Effector memory CD8-positive, alpha-beta T cell (primary cell): ENCODE data around the gene CCNY.

Experiments used
- ATAC-seq: fragments of 150-1000 bp; cut with Tn5 transposase; replicated peaks from 2 replicates; pipeline ENCODE4 v1.10.0; 2021; ENCODE audit warnings: mild to moderate bottlenecking, moderate library complexity
- DNase-seq, 3 experiments: peaks; one replicate each; pipeline ENCODE4 v3.0.0; 2021
- H3K27ac Mint-ChIP-seq, 2 donors: one replicate each; pipeline ENCODE4 v1.8.0; 2022; ENCODE audit warnings: mild to moderate bottlenecking in 2 of 2, mixed read lengths in 2 of 2, moderate library complexity in 2 of 2
- H3K27me3 Mint-ChIP-seq, 2 donors: one replicate each; pipeline ENCODE4 v1.8.0; 2022; ENCODE audit warnings: mixed read lengths in 2 of 2
- H3K36me3 Mint-ChIP-seq: one replicate; pipeline ENCODE4 v1.8.0; 2022; ENCODE audit warnings: mild to moderate bottlenecking, moderate library complexity, mixed read lengths; ENCODE audit not compliant: insufficient read depth
- H3K4me1 Mint-ChIP-seq, 2 donors: one replicate each; pipeline ENCODE4 v1.8.0; 2022; ENCODE audit warnings: low read depth in 2 of 2, mixed read lengths in 2 of 2
- H3K4me3 Mint-ChIP-seq, 2 donors: one replicate each; pipeline ENCODE4 v1.8.0; 2022; ENCODE audit warnings: mild to moderate bottlenecking in 2 of 2, mixed read lengths in 2 of 2, moderate library complexity in 2 of 2
- H3K9me3 Mint-ChIP-seq, 2 donors: one replicate each; pipeline ENCODE4 v1.8.0; 2022; ENCODE audit warnings: mixed read lengths in 2 of 2

The CCNY gene

DNA sequence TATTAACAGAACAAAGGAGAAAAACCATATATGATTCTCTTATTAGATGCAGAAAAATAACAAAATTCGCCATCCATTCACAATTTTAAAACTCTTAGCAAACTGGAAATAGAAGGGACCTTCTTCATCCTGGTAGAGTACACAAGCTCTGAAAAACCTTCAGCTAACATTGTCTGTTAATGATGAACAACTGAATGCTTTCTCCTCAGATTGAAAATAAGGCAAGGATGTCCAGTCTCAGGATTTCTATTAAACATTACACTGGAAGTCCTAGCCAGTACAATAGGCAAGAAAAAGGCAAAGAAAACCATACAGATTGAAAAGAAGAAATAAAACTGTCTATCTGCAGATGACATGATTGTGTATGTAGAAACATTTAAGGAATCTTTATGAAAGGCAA, 16.0 kb upstream of the CCNY start:
- ATAC-seq (no peak), DNase-seq (no peak)
- Mint-ChIP-seq H3K27ac (no peak overlapping the region), H3K36me3 (peaks cover 4% of the 10 kb centered on the region), H3K4me3 (no peak overlapping the region), H3K4me1 (peaks cover 2 to 6% of the 10 kb centered on the region in 2 donors), H3K9me3 (peaks cover 0 to 3% of the 10 kb centered on the region in 2 donors), H3K27me3 (no peaks in the 10 kb centered on the region)

DNA sequence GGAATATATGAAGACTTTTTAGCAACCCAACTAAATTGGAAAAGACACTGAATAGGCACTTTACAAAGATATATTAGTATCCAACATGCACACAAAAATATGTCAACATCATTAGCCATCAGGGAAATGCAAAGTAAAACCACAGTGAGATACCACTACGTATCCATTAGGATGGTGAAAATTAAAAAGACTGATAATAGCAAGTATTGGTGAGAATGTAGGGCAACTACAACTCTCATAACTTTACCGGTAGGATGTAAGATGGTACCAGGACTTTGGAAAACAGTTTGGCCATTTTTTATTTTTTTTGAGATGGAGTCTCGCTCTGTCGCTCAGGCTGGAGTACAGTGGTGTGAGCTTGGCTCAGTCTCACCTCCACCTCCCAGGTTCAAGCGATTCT, 13.7 kb upstream of the CCNY start:
- Mint-ChIP-seq H3K27me3 (no peaks in the 10 kb centered on the region), H3K9me3 (no peaks in the 10 kb centered on the region), H3K4me1 (peaks cover 2 to 6% of the 10 kb centered on the region in 2 donors), H3K4me3 (no peak overlapping the region), H3K36me3 (peaks cover 4% of the 10 kb centered on the region), H3K27ac (no peak overlapping the region)
- ATAC-seq (no peak), DNase-seq (no peak)

DNA sequence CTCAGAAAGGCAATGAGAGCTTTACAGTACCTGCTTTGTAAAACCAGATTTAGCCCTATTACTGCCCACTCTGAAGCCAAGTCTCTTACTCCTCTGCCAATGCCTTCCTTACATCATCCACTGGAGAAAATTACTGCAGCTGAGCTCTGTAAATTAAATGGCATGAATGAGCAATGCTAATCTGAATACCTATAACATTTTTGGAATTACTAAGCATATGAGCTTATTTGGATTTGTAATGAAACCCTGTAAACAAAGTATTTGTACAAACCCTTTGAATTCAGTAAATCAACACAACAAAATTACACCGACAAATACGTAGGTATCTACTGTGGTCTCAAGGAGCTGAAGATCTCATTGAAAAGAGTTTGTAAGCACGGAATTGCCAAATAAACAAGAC, 12.1 kb upstream of the CCNY start:
- peaks cover 4% of the 10 kb centered on the region for H3K36me3 Mint-ChIP-seq
- H3K4me1 Mint-ChIP-seq = peaks cover 9% of the 10 kb centered on the region in 2 donors
- H3K27ac Mint-ChIP-seq = peak overlapping the region in 1 of 2 donors; percentile 46
- no peak overlapping the region for H3K4me3 Mint-ChIP-seq
- ATAC-seq (no peak), DNase-seq (no peak)
- H3K27me3 Mint-ChIP-seq = no peaks in the 10 kb centered on the region
- H3K9me3 Mint-ChIP-seq = no peaks in the 10 kb centered on the region

DNA sequence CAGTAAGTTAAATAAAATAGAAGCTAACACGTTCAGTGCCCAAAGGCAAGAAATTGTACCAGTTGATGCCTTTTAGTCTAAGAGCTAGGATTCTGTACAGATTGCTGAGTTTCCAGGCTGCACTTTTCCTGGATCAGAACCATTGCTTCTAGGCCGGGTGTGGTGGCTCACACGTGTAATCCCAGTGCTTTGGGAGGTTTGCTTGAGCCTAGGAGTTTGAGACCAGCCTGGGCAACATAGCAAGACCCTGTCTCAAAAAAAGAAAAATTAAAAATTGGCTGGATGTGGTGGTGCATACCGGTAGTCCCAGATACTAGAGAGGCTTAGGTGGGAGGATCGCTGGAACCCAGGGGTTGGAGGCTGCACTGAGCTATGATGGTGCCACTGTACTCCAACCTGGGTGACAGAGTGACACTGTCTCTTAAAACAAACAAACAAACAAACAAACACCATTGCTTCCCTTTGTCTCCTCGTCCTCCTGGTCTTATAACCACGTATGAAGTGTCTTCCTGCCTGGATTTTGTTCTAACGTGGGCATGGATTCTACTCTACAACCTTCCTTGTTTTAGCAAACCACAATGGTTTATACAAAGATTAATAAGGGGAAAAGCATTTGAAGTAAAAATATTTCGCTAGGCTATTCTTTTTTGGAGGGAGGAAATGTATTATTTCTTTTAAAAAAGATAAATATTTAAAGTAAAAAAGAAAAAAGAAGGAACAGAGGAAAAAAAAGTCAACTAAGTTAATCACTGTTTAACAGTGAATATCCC, 9.7 kb upstream of the CCNY start:
- Mint-ChIP-seq H3K27ac (no peak overlapping the region), H3K9me3 (no peaks in the 10 kb centered on the region), H3K36me3 (peaks cover 4% of the 10 kb centered on the region), H3K4me3 (no peak overlapping the region), H3K4me1 (peaks cover 18% of the 10 kb centered on the region in 2 donors), H3K27me3 (no peaks in the 10 kb centered on the region)
- DNase-seq (no peak), ATAC-seq (no peak)

DNA sequence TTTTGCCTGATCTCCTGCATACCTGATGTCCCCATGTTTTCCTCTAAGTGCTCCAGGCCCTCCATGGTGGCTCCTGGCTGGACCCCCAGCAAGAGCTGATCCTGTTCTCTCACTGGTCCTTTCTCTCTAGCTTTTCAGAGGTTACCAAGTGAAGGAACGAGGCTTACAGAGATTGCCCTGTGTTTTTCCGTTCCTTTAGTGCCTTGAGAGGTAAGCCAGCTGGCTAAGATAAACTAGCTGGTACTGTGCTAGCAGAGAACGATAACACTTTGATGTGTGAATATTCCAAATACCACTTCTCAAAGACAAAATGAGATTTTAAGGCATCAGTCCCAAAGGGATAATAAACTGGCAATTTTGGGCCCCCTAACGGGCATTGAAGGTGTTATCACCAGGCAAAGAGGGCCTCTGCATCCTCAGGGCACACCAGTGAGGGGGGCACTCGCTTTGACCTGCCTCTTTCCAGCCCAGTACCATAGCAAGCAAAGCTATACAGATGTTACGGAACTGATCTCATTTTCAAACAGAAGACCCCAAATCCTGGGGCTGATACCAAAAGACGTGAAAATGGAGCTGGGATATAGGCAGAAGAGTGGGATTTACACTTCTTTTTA, 8.4 kb upstream of the CCNY start:
- no peak overlapping the region for H3K4me3 Mint-ChIP-seq
- DNase-seq (no peak), ATAC-seq (no peak)
- H3K4me1 Mint-ChIP-seq = peaks cover 20 to 23% of the 10 kb centered on the region in 2 donors
- peaks cover 4% of the 10 kb centered on the region for H3K36me3 Mint-ChIP-seq
- no peaks in the 10 kb centered on the region for H3K9me3 Mint-ChIP-seq
- peak overlapping the region in 1 of 2 donors; percentile 74 for H3K27ac Mint-ChIP-seq
- no peaks in the 10 kb centered on the region for H3K27me3 Mint-ChIP-seq

DNA sequence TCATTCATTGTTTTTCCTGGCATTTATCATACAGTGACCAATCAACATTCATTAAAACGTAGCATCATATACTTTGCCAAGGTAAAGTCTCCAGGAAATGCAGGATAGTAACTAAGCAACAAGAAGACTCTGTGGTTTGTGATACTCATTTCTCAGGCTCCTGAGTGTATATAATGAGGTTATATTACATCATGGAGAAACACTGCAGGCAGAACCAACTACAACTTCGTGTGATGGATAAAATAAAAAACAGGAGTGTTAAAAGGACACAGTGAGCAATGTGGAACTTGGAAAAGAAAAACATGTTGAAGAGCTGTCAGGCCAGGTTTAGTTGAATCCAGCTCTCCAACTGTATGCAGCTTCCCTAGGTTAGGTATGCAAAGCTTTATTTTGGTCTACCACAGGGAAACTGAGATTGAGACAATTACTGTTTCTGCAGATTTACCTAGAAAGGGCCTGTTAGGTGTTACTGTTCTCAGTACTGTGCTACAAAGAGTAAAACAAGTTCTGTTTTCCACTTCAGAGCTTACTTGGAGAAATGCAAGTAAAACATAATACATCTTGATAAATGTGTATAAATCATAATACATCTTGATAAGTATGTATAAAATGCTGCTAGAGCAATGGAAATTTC, 7.8 kb upstream of the CCNY start:
- peak; percentile 32 for ATAC-seq
- no peak for DNase-seq
- peaks cover 4% of the 10 kb centered on the region for H3K36me3 Mint-ChIP-seq
- peak overlapping the region in 1 of 2 donors; percentile 74 for H3K27ac Mint-ChIP-seq
- no peaks in the 10 kb centered on the region for H3K9me3 Mint-ChIP-seq
- no peaks in the 10 kb centered on the region for H3K27me3 Mint-ChIP-seq
- no peak overlapping the region for H3K4me3 Mint-ChIP-seq
- H3K4me1 Mint-ChIP-seq = peaks cover 18 to 28% of the 10 kb centered on the region in 2 donors

DNA sequence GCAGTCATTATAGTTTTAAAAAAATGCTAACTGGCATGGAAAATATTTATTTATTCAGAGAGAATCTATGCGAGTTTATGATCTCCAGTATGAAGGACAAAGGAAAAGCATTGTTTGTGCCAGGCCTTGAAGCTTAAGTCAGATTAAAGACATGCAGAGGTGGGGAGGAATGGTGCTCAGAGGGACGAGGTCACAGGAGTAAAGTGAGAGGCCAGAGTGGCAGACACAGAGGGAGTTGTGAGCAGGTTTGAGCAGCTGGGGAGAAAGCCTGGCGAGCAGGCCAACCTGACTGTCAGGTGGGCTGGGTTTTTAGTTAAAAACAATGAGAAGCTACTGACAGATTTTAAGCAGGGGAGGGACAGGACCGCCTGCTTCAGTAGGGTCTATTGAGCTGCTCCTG, 6.8 kb upstream of the CCNY start:
- Mint-ChIP-seq H3K4me1 (peaks cover 25 to 37% of the 10 kb centered on the region in 2 donors), H3K4me3 (no peak overlapping the region), H3K27me3 (no peaks in the 10 kb centered on the region), H3K27ac (peak overlapping the region; percentile 10 to 30), H3K36me3 (peaks cover 4% of the 10 kb centered on the region), H3K9me3 (no peaks in the 10 kb centered on the region)
- DNase-seq = no peak
- no peak for ATAC-seq

DNA sequence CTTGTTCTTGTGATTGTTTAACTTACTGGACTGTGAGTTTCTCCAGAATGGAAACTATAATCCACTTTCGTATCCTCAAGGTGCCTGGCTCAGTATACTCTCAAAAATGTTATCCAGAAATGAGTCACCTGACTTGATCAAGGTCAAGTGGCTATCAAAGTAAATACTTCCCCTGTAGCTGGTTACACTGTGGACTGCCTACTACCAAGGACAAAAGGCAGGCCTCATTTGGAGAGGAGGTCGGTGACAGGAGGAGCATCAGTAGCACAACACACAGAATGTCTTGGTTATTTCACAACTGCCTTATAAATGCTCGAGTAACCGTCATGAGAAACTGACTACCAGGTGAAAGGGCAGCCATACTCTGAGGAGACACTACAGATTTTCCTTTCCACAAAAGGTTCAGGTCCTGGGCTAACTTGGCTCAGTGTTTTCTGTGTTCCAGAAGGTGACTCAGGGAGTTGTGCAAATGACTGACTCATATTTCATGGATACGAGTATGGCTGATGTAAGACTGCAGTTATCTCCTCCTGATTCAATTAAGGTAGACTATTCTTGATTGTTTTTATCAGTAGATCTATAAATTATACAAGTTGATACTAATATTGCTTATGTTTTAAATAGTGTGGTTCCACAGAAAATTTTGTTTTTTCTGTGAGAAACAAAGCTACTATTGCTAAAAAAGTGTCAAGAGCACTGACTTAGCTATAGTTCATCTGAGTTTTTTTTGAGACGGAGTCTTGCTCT, 4.2 kb upstream of the CCNY start:
- Mint-ChIP-seq H3K36me3 (peaks cover 12% of the 10 kb centered on the region), H3K27ac (peak overlapping the region in 1 of 2 donors; percentile 13), H3K27me3 (no peaks in the 10 kb centered on the region), H3K4me3 (no peak overlapping the region), H3K9me3 (no peaks in the 10 kb centered on the region), H3K4me1 (peaks cover 31 to 39% of the 10 kb centered on the region in 2 donors)
- ATAC-seq = no peak
- DNase-seq = no peak

DNA sequence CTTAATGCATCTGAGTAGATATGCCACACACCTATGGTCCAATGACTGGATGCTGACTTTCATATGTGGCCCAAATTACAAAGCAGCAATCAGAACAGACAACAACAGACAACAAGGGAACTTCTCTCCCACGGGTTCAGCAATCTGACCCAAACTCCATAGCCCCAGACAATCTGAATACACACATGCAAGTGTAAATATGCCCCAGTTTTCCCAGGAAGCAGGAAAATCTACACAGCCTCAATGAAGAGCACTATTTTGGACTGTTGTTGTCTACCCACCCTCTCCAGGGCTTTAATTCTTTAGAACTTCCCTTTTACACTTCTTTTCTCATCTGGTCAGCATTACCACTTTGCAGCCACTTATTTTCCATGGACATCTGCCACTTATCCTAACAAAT, 2.0 kb upstream of the CCNY start:
- peaks cover 12% of the 10 kb centered on the region for H3K36me3 Mint-ChIP-seq
- H3K27ac Mint-ChIP-seq = peak overlapping the region in 1 of 2 donors; percentile 10
- H3K4me1 Mint-ChIP-seq = peaks cover 38 to 53% of the 10 kb centered on the region in 2 donors
- no peaks in the 10 kb centered on the region for H3K27me3 Mint-ChIP-seq
- ATAC-seq (no peak), DNase-seq (no peak)
- peak overlapping the region; percentile 49 to 97 for H3K4me3 Mint-ChIP-seq
- H3K9me3 Mint-ChIP-seq = no peaks in the 10 kb centered on the region

DNA sequence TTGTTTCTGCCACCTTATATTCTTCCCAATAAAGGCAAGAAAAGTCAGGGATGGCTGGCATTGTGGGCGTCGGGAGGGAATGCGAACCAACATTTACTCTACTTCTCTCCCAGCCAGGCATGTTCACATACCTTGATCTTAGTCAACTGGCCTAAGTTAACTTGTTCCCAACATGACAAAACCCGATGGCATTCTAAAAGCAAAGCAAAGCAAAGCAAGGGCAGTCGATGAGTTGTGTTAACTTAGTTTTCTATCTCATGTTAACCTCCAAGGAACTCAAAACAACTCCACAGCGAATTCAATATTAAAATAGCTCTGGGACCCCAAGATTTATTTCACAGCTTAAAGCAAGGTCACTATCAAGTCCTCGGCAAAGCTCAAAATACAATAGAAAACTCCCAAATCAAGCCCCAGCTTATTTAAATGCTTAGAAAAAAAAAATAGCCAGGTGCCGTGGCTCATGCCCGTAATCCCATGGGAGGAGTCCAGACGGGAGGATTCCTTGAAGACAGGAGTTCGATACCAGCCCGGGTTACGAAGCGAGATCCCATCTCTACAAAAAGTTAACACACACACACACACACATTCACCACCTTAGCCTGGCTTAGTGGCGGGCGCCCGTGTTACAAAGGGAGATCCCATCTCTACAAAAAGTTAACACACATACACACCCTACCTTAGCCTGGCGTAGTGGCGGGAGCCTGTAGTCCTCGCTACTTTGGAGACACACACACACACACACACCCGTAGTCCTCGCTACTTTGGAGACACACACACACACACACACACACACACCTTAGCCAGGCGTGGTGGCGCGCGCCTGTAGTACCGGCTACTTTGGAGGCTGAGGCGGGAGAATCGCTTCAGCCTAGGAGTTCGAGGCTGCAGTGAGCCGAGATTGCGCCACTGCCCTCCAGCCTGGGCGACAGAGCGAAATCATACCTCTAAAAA, 901 bp upstream of the CCNY start:
- DNase-seq (peak in 2 of 3 experiments; percentile 6 to 9), ATAC-seq (peak; percentile 12)
- no peaks in the 10 kb centered on the region for H3K27me3 Mint-ChIP-seq
- H3K9me3 Mint-ChIP-seq = no peaks in the 10 kb centered on the region
- peaks cover 41 to 52% of the 10 kb centered on the region in 2 donors for H3K4me1 Mint-ChIP-seq
- H3K4me3 Mint-ChIP-seq = peak overlapping the region; percentile 97 to 98
- peaks cover 12% of the 10 kb centered on the region for H3K36me3 Mint-ChIP-seq
- H3K27ac Mint-ChIP-seq = peak overlapping the region; percentile 94 to 97

DNA sequence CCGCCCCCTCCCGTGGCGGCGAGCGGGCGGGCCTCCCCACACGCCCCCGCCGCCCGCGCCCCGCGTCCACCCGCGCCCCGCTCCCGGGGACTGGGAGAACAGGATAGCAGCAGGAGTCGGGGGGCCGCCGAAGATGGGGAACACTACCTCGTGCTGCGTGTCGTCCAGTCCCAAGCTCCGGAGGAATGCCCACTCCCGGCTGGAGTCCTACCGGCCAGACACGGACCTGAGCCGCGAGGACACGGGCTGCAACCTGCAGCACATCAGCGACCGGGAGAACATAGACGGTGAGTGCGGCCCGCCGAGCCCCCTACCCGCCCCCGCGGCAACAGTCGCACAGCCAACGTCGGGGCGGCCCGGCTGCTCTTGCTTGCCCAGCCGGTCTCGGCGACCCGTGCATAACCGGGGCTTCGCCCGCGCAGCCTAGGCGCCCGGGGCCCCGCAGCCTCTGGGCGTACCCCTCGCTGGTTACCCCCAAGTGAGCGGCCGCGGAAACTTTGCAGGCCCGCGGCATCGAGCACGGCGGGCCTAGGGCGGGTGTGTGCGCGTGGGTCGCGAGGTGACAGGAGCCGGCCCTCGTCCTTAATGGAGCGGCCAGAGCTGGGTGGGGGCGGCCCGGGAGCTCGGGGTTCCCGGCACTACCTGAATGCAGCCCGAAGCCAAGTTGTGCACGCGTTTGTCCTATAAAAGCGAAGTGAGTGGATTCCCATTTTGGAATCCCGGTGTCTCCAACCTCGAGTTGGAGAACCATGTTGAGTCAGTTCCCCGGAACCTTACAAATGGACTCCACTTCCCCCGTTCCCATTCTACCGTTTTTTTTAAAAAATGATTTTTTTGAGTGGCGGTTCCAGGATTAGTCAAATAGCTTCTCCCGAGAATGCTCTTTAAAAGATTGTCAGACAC, 863 bp downstream of the CCNY start:
- ATAC-seq = peak; percentile 13
- Mint-ChIP-seq H3K36me3 (peaks cover 13% of the 10 kb centered on the region), H3K27me3 (no peaks in the 10 kb centered on the region), H3K27ac (peak overlapping the region; percentile 80 to 87), H3K4me1 (peaks cover 46 to 62% of the 10 kb centered on the region in 2 donors), H3K4me3 (peak overlapping the region; percentile 77 to 83), H3K9me3 (no peaks in the 10 kb centered on the region)
- DNase-seq = peak in 2 of 3 experiments; percentile 11 to 16

DNA sequence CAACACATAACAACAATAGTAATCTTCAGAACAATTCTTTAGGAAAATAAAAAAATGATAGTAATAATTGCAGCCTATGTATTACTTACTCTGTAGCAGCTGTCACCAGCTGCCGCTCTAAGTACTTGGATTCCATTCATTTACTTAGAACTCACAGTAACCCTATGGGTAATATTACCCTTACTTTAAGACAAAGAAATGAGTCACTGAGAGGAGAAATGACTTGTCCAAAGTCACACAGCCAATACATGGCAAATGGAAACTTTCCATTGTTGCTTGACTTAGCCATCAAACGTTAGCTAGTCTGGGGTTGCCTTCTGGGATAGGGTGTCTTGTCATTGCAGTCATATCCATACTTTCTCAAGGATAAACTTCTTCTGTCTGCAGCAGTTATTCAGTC, 3.6 kb downstream of the CCNY start:
- Mint-ChIP-seq H3K27me3 (no peaks in the 10 kb centered on the region), H3K9me3 (no peaks in the 10 kb centered on the region), H3K27ac (peak overlapping the region in 1 of 2 donors; percentile 57), H3K4me3 (no peak overlapping the region), H3K4me1 (peaks cover 49 to 52% of the 10 kb centered on the region in 2 donors), H3K36me3 (peaks cover 13% of the 10 kb centered on the region)
- DNase-seq (no peak), ATAC-seq (no peak)
